GM12878 (cell line): ENCODE data around the gene ESPNL.

ENCODE experiments used
- BCLAF1 ChIP-seq: fragments of 450-650 bp; IDR thresholded peaks from 2 replicates; pipeline ENCODE4 v1.6.1; 2017; ENCODE audit warnings: antibody characterized with exemption, mild to moderate bottlenecking, moderate library complexity
- CTCF ChIP-seq, 3 experiments: IDR thresholded peaks in 2 of 3; conservative IDR thresholded peaks in 1 of 3; 2 replicates each; pipeline ENCODE4 v1.5.1; 2011; ENCODE audit warnings: low read depth in 3 of 3, low read length in 3 of 3, mild to moderate bottlenecking in 3 of 3, control low read depth in 2 of 3, moderate library complexity in 2 of 3, inconsistent platforms in 1 of 3, mixed read lengths in 1 of 3; ENCODE audit not compliant: control insufficient read depth in 2 of 3, insufficient read depth in 1 of 3; ENCODE audit errors: extremely low read depth in 1 of 3
- NFIC ChIP-seq: IDR thresholded peaks from 2 replicates; pipeline ENCODE4 v1.6.1; 2012; ENCODE audit warnings: low read depth, mild to moderate bottlenecking, inconsistent platforms, low read length, moderate library complexity
- RCOR1 ChIP-seq: conservative IDR thresholded peaks from 2 replicates; pipeline ENCODE4 v1.6.1; 2012; ENCODE audit warnings: low read depth, low read length, improper control_type of control experiment
- SUZ12 ChIP-seq: fragments of 200-600 bp; sonication (generic); IDR thresholded peaks from one replicate; pipeline ENCODE4 v1.6.1; 2018; ENCODE audit warnings: antibody characterized with exemption, mild to moderate bottlenecking; ENCODE audit not compliant: unreplicated experiment

- TF ChIP-seq RCOR1, result no peak
- no peak for TF ChIP-seq CTCF (IDR thresholded peaks at IDR 0.05 in 2 of 3, conservative IDR thresholded peaks at IDR 0.05 in 1 of 3; ENCODE audit: control insufficient read depth in 2 of 3, extremely low read depth in 1 of 3, insufficient read depth in 1 of 3, low read depth in 3 of 3, low read length in 3 of 3)
- no peak for TF ChIP-seq BCLAF1
- no peak for TF ChIP-seq SUZ12
- TF ChIP-seq NFIC, result no peak
These were observed 28.4 kb downstream of the ESPNL start for GRCh38 chr2:238128534-238129001.
